B cell (primary cell): Measurements from ENCODE around the gene FZR1. TPM values are rescaled to one million over a fixed set of nuclear protein-coding genes. Genes with fewer than 3 reads are reported as not detected.

Experiments used
- ATAC-seq: fragments of 200-7000 bp; cut with Tn5 transposase; one replicate; pipeline ENCODE4 v1.10.0; 2021; ENCODE audit warnings: low read depth, mild to moderate bottlenecking, moderate number of reproducible peaks, moderate library complexity
- CTCF ChIA-PET: fragments of 350-600 bp; sonication (Branson Sonifier 250); formaldehyde crosslinking; loops from one replicate; lab custom pipeline; 2021; ENCODE audit warnings: antibody characterized with exemption, inconsistent platforms; lab: Charles Lee
- POLR2A ChIA-PET: fragments of 350-600 bp; sonication (Branson Sonifier 250); formaldehyde crosslinking; loops from one replicate; lab custom pipeline; 2021; ENCODE audit warnings: antibody characterized with exemption; lab: Charles Lee
- DNase-seq: peaks from one replicate; pipeline ENCODE4 v3.0.0; 2013
- H2AFZ ChIP-seq: 2 replicates; pipeline ENCODE4 v1.6.1; 2012; ENCODE audit warnings: mild to moderate bottlenecking, low read depth, low read length; ENCODE audit not compliant: insufficient read depth, poor library complexity, severe bottlenecking
- H3K27ac ChIP-seq, 2 donors: 1 replicate in 1 of 2; 2 replicates in 1 of 2; pipeline ENCODE4 v1.5.1; 2012 to 2013; ENCODE audit warnings: low read length in 2 of 2, mild to moderate bottlenecking in 2 of 2, moderate library complexity in 1 of 2
- H3K27me3 ChIP-seq, 4 experiments: fragments of 200-600 bp in 1 of 4; sonication (generic) in 1 of 4; replicated peaks in 1 of 4; 1 replicate in 2 of 4; 2 replicates in 2 of 4; pipeline versions ENCODE4 v1.6.1 to v1.7.0; 2013 to 2016; ENCODE audit warnings: low read length in 3 of 4, mild to moderate bottlenecking in 2 of 4, mixed read lengths in 1 of 4, moderate library complexity in 1 of 4; ENCODE audit not compliant: insufficient read depth in 4 of 4, control insufficient read depth in 3 of 4; ENCODE audit errors: control extremely low read depth in 1 of 4
- H3K36me3 ChIP-seq, 2 experiments: replicated peaks in 1 of 2; 1 replicate in 1 of 2; 2 replicates in 1 of 2; pipeline versions ENCODE4 v1.6.1 to v1.7.1; 2013; ENCODE audit warnings: low read length in 1 of 2; ENCODE audit not compliant: insufficient read depth in 2 of 2, control insufficient read depth in 1 of 2; ENCODE audit errors: control extremely low read depth in 1 of 2, extremely low read depth in 1 of 2
- H3K4me1 ChIP-seq, 2 donors: fragments of 200-600 bp in 1 of 2; sonication (generic) in 1 of 2; 1 replicate in 1 of 2; 2 replicates in 1 of 2; pipeline versions ENCODE4 v1.5.1 to v1.6.1; 2013 to 2017; ENCODE audit warnings: low read length in 2 of 2; ENCODE audit not compliant: control insufficient read depth in 2 of 2, insufficient read depth in 2 of 2
- H3K4me2 ChIP-seq: replicated peaks from 2 replicates; pipeline ENCODE3; 2012; ENCODE audit warnings: mild to moderate bottlenecking, low read depth, low read length; ENCODE audit not compliant: poor library complexity, severe bottlenecking
- H3K4me3 ChIP-seq, 5 experiments: fragments of 200-600 bp in 1 of 5; sonication (generic) in 1 of 5; 1 replicate in 3 of 5; 2 replicates in 2 of 5; pipeline versions ENCODE4 v1.5.1 to v1.7.0; 2011 to 2016; ENCODE audit warnings: low read length in 4 of 5, mild to moderate bottlenecking in 4 of 5, low read depth in 2 of 5, control low read depth in 1 of 5, moderate library complexity in 1 of 5; ENCODE audit not compliant: insufficient read depth in 1 of 5; ENCODE audit errors: control extremely low read depth in 1 of 5, extremely low read depth in 1 of 5
- H3K79me2 ChIP-seq: fragments of 200-600 bp; sonication (generic); one replicate; pipeline ENCODE4 v1.6.0; 2016; ENCODE audit warnings: low read length; ENCODE audit not compliant: control insufficient read depth, insufficient read depth
- H3K9ac ChIP-seq: fragments of 200-600 bp; sonication (generic); 2 replicates; pipeline ENCODE4 v1.6.1; 2017; ENCODE audit warnings: mild to moderate bottlenecking, low read length, moderate library complexity
- H3K9me3 ChIP-seq, 3 donors: one replicate each; pipeline versions ENCODE4 v1.6.1 to v1.7.1; 2013; ENCODE audit warnings: low read length in 2 of 3; ENCODE audit not compliant: control insufficient read depth in 2 of 3, insufficient read depth in 1 of 3; ENCODE audit errors: control extremely low read depth in 1 of 3
- H4K20me1 ChIP-seq: 2 replicates; pipeline ENCODE4 v1.6.0; 2012; ENCODE audit warnings: mild to moderate bottlenecking, low read length; ENCODE audit not compliant: insufficient read depth, control insufficient read depth, poor library complexity, severe bottlenecking
- H3K27ac Mint-ChIP-seq: one replicate; pipeline ENCODE4 v1.8.0; 2021; ENCODE audit warnings: mixed read lengths
- H3K27me3 Mint-ChIP-seq: one replicate; pipeline ENCODE4 v1.8.0; 2021; ENCODE audit warnings: mixed read lengths
- H3K4me1 Mint-ChIP-seq: one replicate; pipeline ENCODE4 v1.8.0; 2021; ENCODE audit warnings: mixed read lengths
- H3K4me3 Mint-ChIP-seq: one replicate; pipeline ENCODE4 v1.8.0; 2021; ENCODE audit warnings: mixed read lengths
- H3K9me3 Mint-ChIP-seq: one replicate; pipeline ENCODE4 v1.8.0; 2022; ENCODE audit warnings: mixed read lengths; ENCODE audit not compliant: insufficient read depth
- EZH2 ChIP-seq: IDR thresholded peaks from 2 replicates; pipeline ENCODE4 v1.6.1; 2012; ENCODE audit warnings: borderline replicate concordance, low read depth, mild to moderate bottlenecking, moderate library complexity, low read length; ENCODE audit not compliant: insufficient read depth, poor library complexity, severe bottlenecking
- WGBS: methylation state at CpG from one replicate; pipeline ENCODE4 v1.1.5; 2013; ENCODE audit warnings: missing lambda C conversion rate; ENCODE audit not compliant: insufficient coverage; 5-methylcytosine and 5-hydroxymethylcytosine counted together
- intact Hi-C: fragments of 100-400 bp; cut with micrococcal nuclease; formaldehyde crosslinking; loops from one replicate; pipeline ENCODE4 v1.10.0; 2022
- polyA plus RNA-seq: library from polyadenylated mRNA; depleted of rRNA; stranded (reverse); fragments of >200 nt; gene quantifications from 2 replicates; pipeline ENCODE4 v1.2.3, GENCODE V29; 2012
- total RNA-seq, 2 donors: library from RNA; stranded (reverse); fragments of 120-200 nt in 1 of 2; gene quantifications; 1 replicate in 1 of 2; 2 replicates in 1 of 2; pipeline versions ENCODE4 v1.2.3 to v1.2.4, GENCODE V29; 2013 to 2022
- TF ChIP-seq, protein P1 (sequence below): fragments of 200-600 bp; IDR thresholded peaks from one replicate; pipeline ENCODE4 v1.8.0; 2022; ENCODE audit warnings: antibody characterized with exemption, mild to moderate bottlenecking

The FZR1 gene
- total and polyA plus RNA-seq, 2 donors (not counting 1 experiment from before 2014, with no cell fraction given) = 83.5 to 96.1 TPM

GRCh38 chr19:3479177-3479833 lies 26.8 kb upstream of the FZR1 start:
- Histone ChIP-seq H3K27me3 (peaks cover 0 to 10% (median 0%) of the 10 kb centered on the region in 4 experiments), H3K9me3 (peaks cover 0 to 13% (median 0%) of the 10 kb centered on the region in 3 donors), H3K4me1 (peaks cover 17 to 31% of the 10 kb centered on the region in 2 donors), H2AFZ (peak overlapping the region; percentile 75), H3K9ac (no peak overlapping the region), H4K20me1 (no peaks in the 10 kb centered on the region), H3K36me3 (no peaks in the 10 kb centered on the region), H3K27ac (no peak overlapping the region), H3K79me2 (no peaks in the 10 kb centered on the region), H3K4me3 (peak overlapping the region in 3 of 5 experiments; percentile 33 to 35 (median 34)), H3K4me2 (peak overlapping the region; percentile 83)
- peaks cover 18% of the 10 kb centered on the region for H3K4me1 Mint-ChIP-seq
- 8% methylated on average over 7 of the region's 7 CpGs for WGBS
- DNase-seq = peak; percentile 80
- peak; percentile 85 for ATAC-seq
- H3K9me3 Mint-ChIP-seq = no peaks in the 10 kb centered on the region
- POLR2A ChIA-PET = interaction anchor here (0.6 kb wide), 2 partner anchors 26 to 545 kb away, joined by 5 to 10 read pairs; no protein-coding TSS in a partner anchor
- intact Hi-C loops = no loop called here
- no peak overlapping the region for H3K27ac Mint-ChIP-seq
- no peak overlapping the region for H3K4me3 Mint-ChIP-seq
- H3K27me3 Mint-ChIP-seq = peaks cover 5% of the 10 kb centered on the region
- TF ChIP-seq, protein P1, sequence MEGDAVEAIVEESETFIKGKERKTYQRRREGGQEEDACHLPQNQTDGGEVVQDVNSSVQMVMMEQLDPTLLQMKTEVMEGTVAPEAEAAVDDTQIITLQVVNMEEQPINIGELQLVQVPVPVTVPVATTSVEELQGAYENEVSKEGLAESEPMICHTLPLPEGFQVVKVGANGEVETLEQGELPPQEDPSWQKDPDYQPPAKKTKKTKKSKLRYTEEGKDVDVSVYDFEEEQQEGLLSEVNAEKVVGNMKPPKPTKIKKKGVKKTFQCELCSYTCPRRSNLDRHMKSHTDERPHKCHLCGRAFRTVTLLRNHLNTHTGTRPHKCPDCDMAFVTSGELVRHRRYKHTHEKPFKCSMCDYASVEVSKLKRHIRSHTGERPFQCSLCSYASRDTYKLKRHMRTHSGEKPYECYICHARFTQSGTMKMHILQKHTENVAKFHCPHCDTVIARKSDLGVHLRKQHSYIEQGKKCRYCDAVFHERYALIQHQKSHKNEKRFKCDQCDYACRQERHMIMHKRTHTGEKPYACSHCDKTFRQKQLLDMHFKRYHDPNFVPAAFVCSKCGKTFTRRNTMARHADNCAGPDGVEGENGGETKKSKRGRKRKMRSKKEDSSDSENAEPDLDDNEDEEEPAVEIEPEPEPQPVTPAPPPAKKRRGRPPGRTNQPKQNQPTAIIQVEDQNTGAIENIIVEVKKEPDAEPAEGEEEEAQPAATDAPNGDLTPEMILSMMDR = no peak
- TF ChIP-seq EZH2 = no peak
- CTCF ChIA-PET = interaction anchor here (0.6 to 1.8 kb wide), 5 partner anchors 9 to 528 kb away, joined by 3 to 11 read pairs (median 4); partner anchors contain the start of gene PIAS4

DNA sequence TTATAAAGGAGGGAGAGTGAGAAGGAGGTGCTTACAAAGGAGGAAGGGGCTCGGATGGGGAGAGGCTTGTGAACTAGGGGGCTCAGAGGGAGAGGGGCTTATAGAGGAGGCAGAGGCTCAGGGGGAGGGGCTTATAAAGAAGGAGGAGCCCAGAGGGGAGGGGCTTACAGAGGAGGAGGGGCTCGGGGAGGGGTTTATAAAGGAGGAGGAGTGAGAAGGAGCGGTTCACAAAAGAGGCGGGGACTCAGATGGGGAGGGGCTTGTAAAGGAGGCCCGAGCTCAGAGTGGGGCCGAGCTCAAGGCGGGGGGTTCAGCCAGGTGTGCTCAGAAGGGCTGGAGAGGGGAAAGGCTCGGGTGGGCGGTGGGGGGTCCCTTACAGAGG lies 26.3 kb upstream of the FZR1 start:
- H3K27ac ChIP-seq = no peak overlapping the region
- no peaks in the 10 kb centered on the region for H3K36me3 ChIP-seq
- TF ChIP-seq, protein P1 = no peak
- no peak for TF ChIP-seq EZH2
- ATAC-seq (peak; percentile 17), DNase-seq (peak; percentile 51)
- no peak overlapping the region for H3K9ac ChIP-seq
- Mint-ChIP-seq H3K27ac (no peak overlapping the region), H3K27me3 (peaks cover 5% of the 10 kb centered on the region), H3K4me1 (peaks cover 18% of the 10 kb centered on the region), H3K9me3 (no peaks in the 10 kb centered on the region), H3K4me3 (no peak overlapping the region)
- no peaks in the 10 kb centered on the region for H4K20me1 ChIP-seq
- no peaks in the 10 kb centered on the region for H3K79me2 ChIP-seq
- H3K9me3 ChIP-seq = peaks cover 0 to 13% (median 0%) of the 10 kb centered on the region in 3 donors
- ChIA-PET POLR2A (interaction anchor here (0.6 kb wide), 1 partner anchor 26 kb away, joined by 5 read pairs; no protein-coding TSS in a partner anchor), CTCF (interaction anchor here (1.0 to 1.8 kb wide), 4 partner anchors 8 to 50 kb away, joined by 3 to 11 read pairs (median 4); no protein-coding TSS in a partner anchor)
- H3K27me3 ChIP-seq = peaks cover 0 to 10% (median 0%) of the 10 kb centered on the region in 4 experiments
- peaks cover 17 to 31% of the 10 kb centered on the region in 2 donors for H3K4me1 ChIP-seq
- intact Hi-C loops = no loop called here
- no peak overlapping the region for H3K4me3 ChIP-seq
- no peak overlapping the region for H2AFZ ChIP-seq
- H3K4me2 ChIP-seq = peak overlapping the region; percentile 83
- 47% methylated on average over 9 of the region's 9 CpGs for WGBS
